K562 (cell line): ENCODE measurements around the gene CFAP251. TPM values are rescaled to one million over a fixed set of nuclear protein-coding genes. Genes with fewer than 3 reads are reported as not detected.

Experiments used
- ATAC-seq: fragments of 200-7000 bp; cut with Tn5 transposase; 3 replicates; pipeline ENCODE4 v1.9.1; 2020; ENCODE audit warnings: moderate library complexity
- BruUV-seq: library from RNA; stranded (reverse); fragments of 400-500 nt; replicated peaks from 2 replicates; lab custom pipeline; 2021; lab: Mats Ljungman, UMichigan
- CTCF ChIA-PET: fragments of 300-600 bp; formaldehyde crosslinking; extraction: SDS; loops from one replicate; lab custom pipeline; 2021; ENCODE audit warnings: low intra/inter-chr PET ratio; lab: Yijun Ruan, JAX
- POLR2A ChIA-PET: fragments of 300-600, 350-650 bp; sonication (Branson Sonifier 250); formaldehyde crosslinking; extraction: SDS; loops from one replicate; lab custom pipeline; 2021; ENCODE audit warnings: antibody characterized with exemption, inconsistent platforms; lab: Yijun Ruan, JAX
- DNase-seq, 4 experiments: peaks; one replicate each; pipeline versions ENCODE4 v3.0.0 to v3.0.0-alpha.2; 2011 to 2018; ENCODE audit warnings: low spot score in 3 of 4, mixed read lengths in 3 of 4; ENCODE audit errors: extremely low read depth in 1 of 4
- FAIRE-seq: peaks from 2 replicates; lab custom pipeline; 2011; peaks lifted over from hg19 to GRCh38; lab: Jason Lieb, UNC
- H2AFZ ChIP-seq: 2 replicates; pipeline ENCODE4 v1.6.0; 2011; ENCODE audit warnings: low read depth, low read length, control low read depth, inconsistent platforms
- H3K27ac ChIP-seq: fragments of 200-600 bp; 3 replicates; pipeline ENCODE4 v1.8.0; 2011; ENCODE audit warnings: low read depth, mild to moderate bottlenecking, control low read depth, inconsistent platforms, low read length, moderate library complexity, mixed read lengths; ENCODE audit errors: extremely low read depth
- H3K27me3 ChIP-seq, 2 experiments: fragments of 300-600 bp in 1 of 2; 2 replicates in 1 of 2; 3 replicates in 1 of 2; pipeline versions ENCODE4 v1.6.0 to v1.8.0; 2011; ENCODE audit warnings: inconsistent platforms in 2 of 2, low read length in 2 of 2, mild to moderate bottlenecking in 1 of 2, mixed read lengths in 1 of 2, moderate library complexity in 1 of 2; ENCODE audit not compliant: control insufficient read depth in 2 of 2, insufficient read depth in 2 of 2
- H3K36me3 ChIP-seq: fragments of 300-600 bp; 3 replicates; pipeline ENCODE4 v1.8.0; 2011; ENCODE audit warnings: mild to moderate bottlenecking, low read length, inconsistent platforms; ENCODE audit not compliant: control insufficient read depth, insufficient read depth
- H3K4me1 ChIP-seq, 2 experiments: fragments of 200-600 bp in 1 of 2; replicated peaks in 1 of 2; 2 replicates in 1 of 2; 3 replicates in 1 of 2; pipeline versions ENCODE4 v1.5.1 to v1.8.0; 2011; ENCODE audit warnings: inconsistent platforms in 2 of 2, low read length in 2 of 2, mild to moderate bottlenecking in 1 of 2, mixed read lengths in 1 of 2, moderate library complexity in 1 of 2; ENCODE audit not compliant: control insufficient read depth in 2 of 2, insufficient read depth in 2 of 2
- H3K4me2 ChIP-seq: 2 replicates; pipeline ENCODE4 v1.6.1; 2011; ENCODE audit warnings: low read length, control low read depth, inconsistent platforms, mixed read lengths; ENCODE audit not compliant: insufficient read depth
- H3K4me3 ChIP-seq: fragments of 200-600 bp; sonication (generic), shearing (Covaris generic); 2 replicates; pipeline ENCODE4 v1.5.1; 2016; ENCODE audit warnings: control low read depth, inconsistent platforms
- H3K79me2 ChIP-seq: fragments of 200-600 bp; 3 replicates; pipeline ENCODE4 v1.8.0; 2011; ENCODE audit warnings: low read length, inconsistent platforms; ENCODE audit not compliant: control insufficient read depth, insufficient read depth
- H3K9ac ChIP-seq, 2 experiments: 2 replicates each; pipeline versions ENCODE4 v1.6.0 to v1.6.1; 2011; ENCODE audit warnings: low read depth in 2 of 2, low read length in 2 of 2, control low read depth in 1 of 2, inconsistent platforms in 1 of 2, mild to moderate bottlenecking in 1 of 2, mixed read lengths in 1 of 2; ENCODE audit not compliant: insufficient read depth in 1 of 2
- H3K9me1 ChIP-seq: one replicate; pipeline ENCODE4 v1.6.0; 2011; ENCODE audit warnings: inconsistent platforms, mild to moderate bottlenecking, low read length, moderate library complexity; ENCODE audit not compliant: control insufficient read depth, insufficient read depth
- H3K9me3 ChIP-seq: replicated peaks from 2 replicates; pipeline ENCODE4 v1.5.1; 2011; ENCODE audit warnings: low read depth, low read length, inconsistent platforms; ENCODE audit not compliant: control insufficient read depth, insufficient read depth
- H4K20me1 ChIP-seq: replicated peaks from 2 replicates; pipeline ENCODE4 v1.6.1; 2011; ENCODE audit warnings: low read length, inconsistent platforms, mixed read lengths; ENCODE audit not compliant: control insufficient read depth, insufficient read depth
- CBX5 ChIP-seq: IDR thresholded peaks from 2 replicates; pipeline ENCODE4 v1.6.1; 2014; ENCODE audit warnings: low read depth, borderline replicate concordance
- CC2D1A ChIP-seq: fragments of 450-650 bp; IDR thresholded peaks from 2 replicates; pipeline ENCODE4 v1.6.1; 2017; ENCODE audit warnings: mild to moderate bottlenecking
- CREB3L1 ChIP-seq: fragments of 450-650 bp; IDR thresholded peaks from 2 replicates; pipeline ENCODE4 v1.6.1; 2014; ENCODE audit warnings: low read depth, mild to moderate bottlenecking, moderate library complexity, borderline replicate concordance
- E2F1 ChIP-seq: sonication (generic); formaldehyde crosslinking; IDR thresholded peaks from 2 replicates; pipeline ENCODE4 v1.8.1; 2023; ENCODE audit warnings: mild to moderate bottlenecking, missing genetic modification reagents, moderate library complexity
- GATA2 ChIP-seq: sonication (generic); formaldehyde crosslinking; IDR thresholded peaks from 2 replicates; pipeline ENCODE4 v1.4.0; 2020; ENCODE audit warnings: mild to moderate bottlenecking, missing genetic modification reagents
- HDAC6 ChIP-seq: IDR thresholded peaks from 2 replicates; pipeline ENCODE4 v1.6.1; 2012; ENCODE audit warnings: low read depth, mild to moderate bottlenecking, control low read depth, inconsistent platforms, low read length, moderate library complexity
- JUNB ChIP-seq: fragments of 450-650 bp; formaldehyde crosslinking; conservative IDR thresholded peaks from 2 replicates; pipeline ENCODE4 v1.4.0; 2020; ENCODE audit warnings: mild to moderate bottlenecking
- PHB2 ChIP-seq: fragments of 450-650 bp; IDR thresholded peaks from 2 replicates; pipeline ENCODE4 v1.6.1; 2017; ENCODE audit warnings: low read depth
- STAT5B ChIP-seq: fragments of 250-450 bp; sonication (Bioruptor Pico); IDR thresholded peaks from 2 replicates; pipeline ENCODE4 v1.8.0; 2021; ENCODE audit warnings: mild to moderate bottlenecking, inconsistent platforms
- ZBTB40 ChIP-seq, 2 experiments: fragments of 450-650 bp in 1 of 2; sonication (generic) in 1 of 2; formaldehyde crosslinking in 1 of 2; IDR thresholded peaks; 2 replicates each; pipeline versions ENCODE4 v1.7.1 to v1.9.0; 2016 to 2022; ENCODE audit warnings: inconsistent platforms in 1 of 2, mild to moderate bottlenecking in 1 of 2, missing genetic modification reagents in 1 of 2
- ZNF311 ChIP-seq: fragments of 250-450 bp; sonication (Bioruptor Pico); IDR thresholded peaks from 2 replicates; pipeline ENCODE4 v1.4.0; 2020; ENCODE audit warnings: mild to moderate bottlenecking, moderate library complexity
- ZNF766 ChIP-seq: fragments of 200-800 bp; sonication (Bioruptor generic); conservative IDR thresholded peaks from 2 replicates; pipeline ENCODE4 v1.6.1; 2016; ENCODE audit warnings: missing genetic modification characterization, missing compliant biosample characterization
- WGBS: fragments of 100-300 bp; shearing (Covaris generic); methylation state at CpG from one replicate; pipeline ENCODE4 v1.1.6; 2016; ENCODE audit warnings: low coverage, mixed read lengths; ENCODE audit not compliant: insufficient coverage; ENCODE audit errors: missing lambda C conversion rate; 5-methylcytosine and 5-hydroxymethylcytosine counted together
- in situ Hi-C: fragments of 300-500 bp; cut with MboI; formaldehyde crosslinking; loops from 4 replicates; pipeline ENCODE4 v1.15.0; 2018; ENCODE audit warnings: inconsistent platforms, mixed read lengths
- intact Hi-C: fragments of 100-400 bp; cut with micrococcal nuclease; formaldehyde crosslinking; loops from 2 replicates; pipeline ENCODE4 v1.14.2; 2022
- polyA plus RNA-seq, 8 experiments: library from polyadenylated mRNA; depleted of rRNA in 4 of 8; stranded (reverse) in 5 of 8; unstranded in 3 of 8; fragments of >200 nt; fragmentation: Nextera tagmentation in 2 of 8; fragmentation: Illumina TruSeq in 1 of 8; extraction: Ambion mirVana in 2 of 8; extraction: Trizol in 1 of 8; gene quantifications; 2 replicates each; pipeline versions ENCODE4 v1.2.1 to v1.2.3, GENCODE V29; 2011 to 2014; ENCODE audit warnings: inconsistent platforms in 1 of 8, missing spikeins in 1 of 8
- total RNA-seq, 7 experiments: library from RNA; depleted of rRNA in 6 of 7; stranded (reverse); fragments of >200 nt in 6 of 7; fragmentation: Illumina TruSeq in 2 of 7; extraction: Trizol in 2 of 7; gene quantifications; 2 replicates each; pipeline versions ENCODE4 v1.2.1 to v1.2.3, GENCODE V29; 2011 to 2021; ENCODE audit warnings: low replicate concordance in 1 of 7

The CFAP251 gene
- total and polyA plus RNA-seq, 9 of the 15 experiments (the other 6 are each of a cell fraction or from before 2014, with no cell fraction given) = 16.6 to 31.0 (median 19.1) TPM

- no peaks in the 10 kb centered on the region for H3K27me3 ChIP-seq
- H3K36me3 ChIP-seq = peaks cover 31% of the 10 kb centered on the region
- ChIA-PET CTCF (no interaction called here), POLR2A (interaction anchor here (0.8 kb wide), 1 partner anchor 21 kb away, joined by 3 read pairs; no protein-coding TSS in a partner anchor)
- H3K4me2 ChIP-seq = no peak overlapping the region
- no peaks in the 10 kb centered on the region for H3K9me3 ChIP-seq
- 63% methylated on average over 4 of the region's 4 CpGs for WGBS
- H3K9me1 ChIP-seq = no peaks in the 10 kb centered on the region
- H3K4me1 ChIP-seq = no peaks in the 10 kb centered on the region; a peak in 1 of 5 replicates
- in situ Hi-C loops (no loop called here), intact Hi-C loops (no loop called here)
- no TSS peak for BruUV-seq
- no peak for FAIRE-seq
- H3K79me2 ChIP-seq = no peaks in the 10 kb centered on the region
- no peak overlapping the region for H3K27ac ChIP-seq
- ATAC-seq = no peak
- no peaks in the 10 kb centered on the region for H4K20me1 ChIP-seq
- H3K4me3 ChIP-seq = no peak overlapping the region
- no peak for DNase-seq
- no peak overlapping the region for H2AFZ ChIP-seq
- no peak overlapping the region for H3K9ac ChIP-seq
- no peak for TF ChIP-seq ZNF766 (CRISPR knock-in tag)
- no peak for TF ChIP-seq CBX5
- TF ChIP-seq JUNB (CRISPR knock-in tag) = no peak
- TF ChIP-seq CC2D1A = no peak
- no peak for TF ChIP-seq E2F1 (CRISPR knock-in tag)
- no peak for TF ChIP-seq ZNF311
- TF ChIP-seq HDAC6 = no peak
- no peak for TF ChIP-seq STAT5B
- TF ChIP-seq CREB3L1 = no peak
- no peak for TF ChIP-seq ZBTB40 (IDR thresholded peaks at IDR 0.05)
- no peak for TF ChIP-seq ZBTB40 (CRISPR knock-in tag; IDR thresholded peaks at IDR 0.05)
- no peak for TF ChIP-seq GATA2 (CRISPR knock-in tag)
- TF ChIP-seq PHB2 = no peak
Measured at GRCh38 chr12:121969726-121970125, 51.3 kb downstream of the CFAP251 start.
